ENCODE results near the gene MRPL4.
"Not testable (repeated sequence)": the region's sequence is repeated elsewhere in the genome, so short reads cannot be mapped to it uniquely, and the experiment has no call there.

MRPL4 gene

DNA sequence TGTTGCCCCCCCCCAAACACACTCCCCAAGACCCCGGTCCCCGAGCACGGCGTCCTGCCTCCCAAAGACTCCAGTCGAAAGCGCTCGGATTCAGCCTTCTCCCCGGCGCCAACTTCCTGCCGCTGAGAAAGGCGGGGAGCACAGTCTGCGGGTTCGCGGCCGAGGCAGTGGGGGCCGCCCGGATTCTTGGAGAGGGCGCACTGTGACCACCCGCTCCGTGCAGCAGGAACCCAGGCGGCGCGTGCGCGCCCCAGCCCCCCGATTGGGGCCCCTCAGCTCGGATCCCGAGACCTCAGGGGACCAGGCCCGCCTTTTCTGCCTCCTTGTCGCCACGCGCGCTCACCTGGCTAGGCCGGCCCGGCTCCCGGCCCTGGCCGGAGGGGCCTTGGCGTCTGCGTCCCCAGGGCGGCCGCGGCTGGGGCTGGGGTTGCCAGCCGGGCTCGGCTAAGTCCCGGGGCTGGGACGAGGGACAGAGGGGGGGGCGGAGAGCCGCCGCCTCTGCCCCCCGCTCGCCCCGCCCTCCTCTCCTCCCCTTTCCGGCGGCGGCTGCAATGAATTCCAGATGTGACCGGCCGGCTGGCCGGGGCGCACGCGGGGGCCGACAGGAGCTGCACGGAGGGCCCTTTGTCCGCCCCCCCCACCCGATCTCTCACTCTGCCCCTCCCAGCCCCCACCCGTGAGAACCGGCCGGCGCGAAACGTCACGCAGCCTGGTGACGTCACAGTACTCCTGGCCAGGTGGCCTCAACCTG lies 21.0 kb upstream of the MRPL4 start, which contains the start of gene S1PR2:
TSS of gene S1PR2 (minus strand) at position 471 of the 751 bp plus-strand sequence. CDS start 6,426 bp downstream, outside the sequence.
- peak; percentile 82 for DNase-seq

DNA sequence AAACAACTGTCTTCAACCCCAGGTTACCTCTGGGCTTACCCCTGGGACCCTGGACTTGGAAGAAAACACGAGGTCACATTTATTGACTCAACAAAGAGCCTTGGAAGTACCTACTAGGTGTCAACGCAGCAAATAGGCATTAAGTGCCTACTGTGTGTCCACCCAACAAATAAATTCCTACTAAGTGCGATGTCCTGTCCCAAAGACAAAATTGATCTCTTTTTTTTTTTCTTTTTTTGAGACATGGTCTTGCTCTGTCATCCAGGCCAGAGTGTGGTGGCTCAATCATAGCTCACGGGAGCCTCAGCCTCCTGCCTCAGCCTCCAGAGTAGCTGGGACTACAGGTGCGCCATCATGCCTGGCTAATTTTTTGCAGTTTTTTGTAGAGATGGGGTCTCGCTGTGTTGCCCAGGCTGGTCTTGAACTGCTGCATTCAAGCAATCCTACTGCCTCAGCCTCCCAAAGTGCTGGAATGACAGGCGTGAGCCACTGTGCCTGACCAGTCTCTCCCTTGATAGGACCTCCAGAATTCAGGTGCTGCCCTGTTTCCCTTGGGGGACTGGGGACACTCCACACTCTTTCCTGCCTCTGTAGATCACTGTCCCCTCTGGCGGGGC lies 20.3 kb upstream of the MRPL4 start:
- DNase-seq = no peak

DNA sequence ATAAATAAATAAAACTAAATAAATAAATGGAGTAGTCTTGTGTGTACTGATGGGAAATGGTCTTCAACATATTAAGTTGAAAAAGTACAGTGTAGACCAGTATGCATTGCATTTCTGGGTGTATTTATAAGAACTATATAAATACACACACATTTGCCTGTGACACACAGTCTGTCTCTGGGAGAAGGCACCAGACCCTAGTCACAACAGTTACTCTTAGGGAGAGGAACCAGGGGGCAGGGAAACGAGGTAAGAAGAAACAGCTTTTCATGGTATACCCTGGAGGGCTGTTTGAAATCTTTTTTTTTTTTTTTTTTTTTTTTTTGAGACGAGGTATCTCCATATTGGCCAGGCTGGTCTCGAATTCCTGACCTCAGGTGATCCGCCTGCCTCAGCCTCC lies 18.1 kb upstream of the MRPL4 start:
- DNase-seq = no peak

DNA sequence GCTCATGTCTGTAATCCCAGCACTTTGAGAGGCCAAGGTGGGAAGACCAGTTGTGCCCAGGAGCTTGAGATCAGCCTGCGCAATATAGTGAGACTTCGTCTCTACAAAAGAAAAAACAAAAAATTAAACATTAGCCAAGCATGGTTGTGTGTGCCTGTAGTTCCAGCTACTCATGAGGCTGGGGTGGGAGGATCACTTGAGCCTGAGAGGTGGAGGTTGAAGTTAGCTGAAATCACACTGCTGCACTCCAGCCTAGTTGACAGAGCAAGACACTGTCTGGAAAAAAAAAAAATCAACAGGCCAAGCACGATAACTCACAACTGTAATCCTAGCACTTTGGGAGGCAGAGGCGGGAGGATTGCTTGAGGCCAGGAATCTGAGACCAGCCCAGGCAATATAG lies 17.0 kb upstream of the MRPL4 start:
- no peak for DNase-seq

DNA sequence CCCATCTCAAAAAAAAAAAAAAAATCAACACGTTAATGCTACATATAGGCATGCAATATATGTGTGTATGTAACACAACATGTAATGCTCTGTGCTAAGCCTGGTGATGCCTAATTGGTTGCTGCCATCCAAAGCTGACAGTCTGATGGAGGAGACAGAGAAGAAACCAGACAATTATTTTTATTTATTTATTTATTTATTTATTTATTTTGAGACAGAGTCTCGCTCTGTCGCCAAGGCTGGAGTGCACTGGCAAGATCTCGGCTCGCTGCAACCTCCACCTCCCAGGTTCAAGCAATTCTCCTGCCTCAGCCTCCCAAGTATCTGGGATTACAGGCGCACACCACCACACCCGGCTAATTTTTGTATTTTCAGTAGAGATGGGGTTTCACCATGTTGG lies 16.6 kb upstream of the MRPL4 start:
- DNase-seq = not testable (repeated sequence)

DNA sequence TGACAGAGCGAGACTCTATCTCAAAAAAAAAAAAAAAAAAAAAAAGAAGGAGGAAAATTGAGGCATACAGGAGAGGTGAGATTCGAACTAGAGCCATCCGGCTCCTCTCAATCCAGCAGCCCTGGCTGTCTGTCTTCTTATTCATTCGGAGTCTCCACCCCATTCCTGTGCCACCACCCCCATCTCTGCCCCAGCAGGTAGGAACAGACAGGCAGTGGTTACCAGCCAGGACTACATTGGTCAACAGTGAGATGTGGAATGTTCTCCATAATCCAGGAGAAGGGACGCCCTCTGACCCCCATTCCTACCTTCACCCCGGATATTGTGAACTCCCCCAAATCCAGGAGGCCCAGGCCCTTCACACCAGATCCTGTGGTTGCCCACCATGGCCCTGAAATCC lies 14.3 kb upstream of the MRPL4 start:
- no peak for DNase-seq

DNA sequence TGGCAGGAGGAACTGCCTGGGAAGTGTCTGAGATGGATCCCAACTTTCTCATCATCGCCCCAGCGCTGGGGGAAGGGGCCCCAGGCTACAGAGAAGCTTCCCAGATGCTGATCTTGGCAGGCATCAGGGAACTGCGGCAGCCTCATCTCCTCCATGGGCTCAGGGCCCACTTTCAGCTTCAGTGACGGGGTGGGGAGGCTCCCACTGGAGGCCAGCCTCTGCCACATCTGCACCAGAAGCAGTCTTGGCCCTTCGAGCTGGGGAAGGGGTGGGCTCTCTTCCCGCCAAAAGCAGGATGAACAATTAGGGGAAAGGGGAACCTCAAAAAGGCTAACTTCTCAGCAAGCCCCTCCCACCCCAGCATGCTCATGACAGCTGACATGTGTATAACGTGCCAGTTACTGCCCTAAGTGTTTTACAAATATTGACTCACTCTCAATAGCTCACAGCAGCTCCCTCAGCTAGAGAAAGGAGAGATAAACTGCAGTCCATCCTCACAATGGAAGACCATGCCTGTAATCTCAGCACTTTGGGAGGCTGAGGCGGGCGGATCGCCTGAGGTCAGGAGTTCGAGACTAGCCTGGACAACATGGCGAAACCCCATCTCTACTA lies 13.7 kb upstream of the MRPL4 start:
- no peak for DNase-seq

DNA sequence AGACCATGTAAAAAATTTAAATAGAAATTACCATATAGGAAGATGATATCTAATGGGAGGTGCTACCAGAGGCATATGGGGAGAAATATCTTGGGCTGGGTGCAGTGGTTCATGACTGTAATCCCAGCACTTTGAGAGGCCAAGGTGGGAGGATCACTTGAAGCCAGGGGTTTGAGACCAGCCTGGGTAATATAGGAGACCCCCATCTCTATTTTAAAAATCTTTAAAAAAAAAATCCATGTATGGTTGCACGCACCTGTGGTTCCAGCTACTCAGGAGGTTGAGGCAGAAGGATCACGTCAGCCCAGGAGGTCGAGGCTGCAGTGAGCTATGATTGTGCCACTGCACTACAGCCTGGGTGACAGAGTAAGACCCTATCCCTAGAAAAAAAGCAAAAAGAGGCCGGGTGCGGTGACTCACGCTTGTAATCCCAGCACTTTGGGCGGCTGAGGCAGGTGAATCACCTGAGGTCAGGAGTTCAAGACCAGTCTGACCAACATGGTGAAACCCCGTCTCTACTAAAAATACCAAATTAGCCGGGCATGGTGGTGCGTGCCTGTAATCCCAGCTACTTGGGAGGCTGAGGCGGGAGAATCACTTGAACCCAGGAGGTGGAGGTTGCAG lies 10.1 kb upstream of the MRPL4 start:
- DNase-seq = not testable (repeated sequence)

DNA sequence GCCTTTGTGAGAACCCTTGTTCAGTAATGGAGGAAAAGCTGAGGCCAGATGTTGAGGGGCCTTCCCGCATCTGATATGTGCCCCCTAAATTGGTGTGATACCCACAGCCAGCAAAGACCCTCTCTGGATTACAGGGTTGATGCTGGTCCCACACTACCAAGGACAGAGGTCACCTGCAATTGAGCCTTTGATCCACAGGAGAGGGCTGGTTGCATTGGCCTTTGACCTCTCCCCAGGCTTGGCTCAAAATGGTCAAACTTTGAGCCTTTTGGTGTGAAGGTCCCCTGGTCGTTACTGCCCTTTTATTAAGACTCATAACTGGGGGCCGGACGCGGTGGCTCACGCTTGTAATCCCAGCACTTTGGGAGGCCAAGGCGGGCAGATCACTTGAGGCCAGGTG lies 8.4 kb upstream of the MRPL4 start:
- no peak for DNase-seq

DNA sequence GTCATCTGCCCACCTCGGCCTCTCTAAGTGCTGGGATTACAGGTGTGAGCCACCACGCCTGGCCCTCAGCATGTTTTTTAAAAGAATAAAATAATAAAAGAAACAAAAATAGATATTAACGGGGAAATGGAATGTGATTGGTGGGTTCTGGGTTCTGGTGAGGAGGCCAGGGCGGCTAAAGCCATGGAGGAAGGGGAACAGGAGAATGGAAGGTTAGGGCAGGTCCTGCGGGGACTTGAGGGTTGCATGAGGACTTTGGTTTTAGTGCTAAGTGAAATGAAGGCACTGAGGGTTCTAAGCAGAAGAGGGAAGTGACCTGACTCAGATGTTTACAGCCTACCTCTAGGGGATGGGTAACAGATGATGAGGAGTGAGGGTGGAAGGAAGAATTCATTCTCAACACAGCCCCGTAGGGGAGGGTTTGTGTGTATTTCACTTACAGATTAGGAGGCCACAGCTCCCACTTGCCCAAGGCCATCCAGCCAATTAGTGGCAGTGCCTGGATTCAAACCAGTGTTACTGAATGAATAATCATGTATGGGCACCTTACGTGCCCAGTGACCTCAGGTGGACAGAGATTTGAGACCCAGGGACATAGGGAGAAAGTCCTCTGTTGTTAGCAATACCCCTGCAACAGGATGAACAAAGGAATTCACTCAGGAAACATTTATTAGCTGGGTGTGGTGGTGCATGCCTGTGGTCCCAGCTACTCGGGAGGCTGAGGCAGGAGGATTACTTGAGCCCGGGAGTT lies 6.7 kb upstream of the MRPL4 start:
- no peak for DNase-seq

DNA sequence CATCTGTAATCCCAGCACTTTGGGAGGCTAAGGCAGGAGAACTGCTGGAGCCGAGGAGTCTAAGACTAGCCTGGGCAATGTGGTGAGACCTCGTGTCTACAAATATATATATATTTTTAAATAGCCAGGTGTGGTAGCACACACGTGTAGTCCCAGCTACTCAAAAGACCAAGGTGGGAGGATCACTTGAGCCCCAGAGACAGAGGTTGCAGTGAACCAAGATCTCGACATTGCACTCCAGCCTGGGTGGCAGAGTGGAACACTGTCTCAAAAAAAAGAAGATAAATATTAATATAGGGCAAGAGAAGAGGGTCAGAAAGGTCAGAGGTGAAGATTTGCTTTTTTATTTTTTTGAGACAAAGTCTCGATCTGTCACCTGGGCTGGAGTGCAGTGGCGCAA lies 5.5 kb upstream of the MRPL4 start:
- no peak for DNase-seq

DNA sequence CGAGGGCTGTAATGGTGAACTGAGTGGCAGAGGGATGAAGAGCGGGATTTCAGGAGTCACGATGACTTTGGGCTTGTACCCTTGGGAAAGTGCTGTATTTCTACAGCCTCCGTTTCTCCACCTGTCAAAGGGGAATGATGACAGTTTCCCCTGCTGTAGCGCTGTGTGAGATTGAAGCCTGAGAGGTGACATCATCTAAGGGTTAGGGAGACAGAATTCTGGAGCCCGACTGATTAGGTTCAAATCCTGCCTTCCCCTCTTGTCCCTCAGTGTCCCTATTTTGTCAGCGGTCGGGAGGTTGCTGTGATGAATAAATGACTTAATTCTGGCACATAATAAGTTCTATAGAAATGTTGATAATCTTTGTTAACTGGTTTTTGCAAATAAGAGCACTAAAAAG lies 693 bp downstream of the MRPL4 start:
- DNase-seq = no peak

DNA sequence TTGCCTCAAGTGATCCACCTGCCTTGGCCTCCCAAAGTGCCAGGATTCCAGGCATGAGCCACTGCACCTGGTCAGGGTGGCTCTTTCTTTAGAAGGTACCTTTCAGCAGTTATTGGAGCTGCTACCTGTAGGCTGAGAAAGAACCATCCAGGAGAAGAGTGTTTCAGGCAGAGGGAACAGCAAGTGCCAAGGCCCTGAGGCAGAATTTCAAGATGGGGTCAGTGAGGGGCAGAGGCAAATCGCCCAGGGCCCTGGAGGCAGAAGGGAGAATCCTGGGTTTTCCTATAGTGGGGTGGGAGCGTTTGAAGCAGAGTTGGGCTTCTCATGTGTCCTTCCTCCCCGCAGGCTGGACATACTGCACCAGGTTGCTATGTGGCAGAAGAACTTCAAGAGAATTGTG lies 2.2 kb downstream of the MRPL4 start:
- DNase-seq = no peak

DNA sequence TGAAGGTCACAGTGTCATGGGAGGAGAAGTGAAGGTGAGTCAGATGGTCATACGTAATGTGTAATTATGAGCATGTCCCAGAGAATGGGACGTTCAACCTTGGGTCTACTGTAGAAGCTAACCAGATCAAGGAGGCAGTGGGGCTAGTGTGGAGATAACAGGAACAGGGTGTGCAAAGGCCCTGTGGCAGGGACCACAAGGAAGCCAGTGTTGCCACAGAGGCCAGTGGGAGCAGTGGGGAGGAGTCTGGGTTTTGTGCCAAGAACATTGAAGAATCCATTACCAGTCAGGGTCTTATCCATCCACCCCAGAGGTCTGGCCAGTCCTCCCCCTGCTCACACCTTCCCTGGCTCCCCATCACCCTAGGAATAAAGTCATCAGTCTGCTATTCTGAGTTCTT lies 3.3 kb downstream of the MRPL4 start:
- DNase-seq = no peak

DNA sequence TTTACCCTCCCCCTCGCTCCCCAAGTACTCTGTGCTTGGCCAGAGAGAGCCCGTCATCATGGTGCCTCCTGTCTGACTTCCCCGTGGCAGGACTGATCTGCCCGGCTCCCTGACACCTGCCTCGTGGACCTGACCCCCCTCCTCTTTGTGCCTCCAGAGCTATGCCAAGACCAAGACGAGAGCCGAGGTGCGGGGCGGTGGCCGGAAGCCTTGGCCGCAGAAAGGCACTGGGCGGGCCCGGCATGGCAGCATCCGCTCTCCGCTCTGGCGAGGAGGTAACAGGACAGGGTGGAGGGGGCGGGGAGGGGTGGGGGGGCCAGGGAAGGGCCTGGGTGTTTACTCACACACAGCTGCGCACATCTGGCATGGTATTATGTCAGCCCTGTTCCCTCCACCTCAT lies 4.5 kb downstream of the MRPL4 start:
- no peak for DNase-seq

DNA sequence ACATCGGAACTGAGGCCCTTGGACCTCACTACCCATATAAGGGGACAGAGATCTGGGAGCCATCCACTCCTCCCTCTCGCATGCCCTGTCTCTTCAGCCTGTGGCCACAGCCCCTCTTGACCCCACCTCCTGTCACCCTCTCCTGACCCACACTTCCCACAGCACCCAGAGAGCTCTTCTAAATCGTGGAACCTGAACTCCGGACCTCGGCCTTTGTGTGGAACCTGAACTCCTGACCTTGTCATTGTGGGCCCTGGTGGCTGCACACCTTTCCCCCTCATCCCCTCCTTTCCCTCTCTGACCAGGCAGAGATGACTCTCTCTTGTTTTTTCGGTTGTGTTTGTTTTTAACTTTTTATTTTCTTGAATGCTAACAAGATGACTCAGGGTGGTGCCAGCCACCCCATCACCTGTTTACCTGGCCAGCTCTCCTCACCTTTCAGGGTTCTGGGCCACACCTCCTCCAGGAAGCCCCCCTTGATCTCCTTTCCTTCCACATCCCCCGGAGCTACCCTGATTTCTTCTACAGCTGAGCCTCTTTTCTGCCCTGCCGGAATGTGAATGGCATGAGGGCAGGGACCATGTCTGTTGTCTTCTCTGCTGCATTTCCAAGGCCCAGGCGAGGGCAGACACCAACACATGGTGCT lies 5.1 kb downstream of the MRPL4 start:
- DNase-seq = no peak

DNA sequence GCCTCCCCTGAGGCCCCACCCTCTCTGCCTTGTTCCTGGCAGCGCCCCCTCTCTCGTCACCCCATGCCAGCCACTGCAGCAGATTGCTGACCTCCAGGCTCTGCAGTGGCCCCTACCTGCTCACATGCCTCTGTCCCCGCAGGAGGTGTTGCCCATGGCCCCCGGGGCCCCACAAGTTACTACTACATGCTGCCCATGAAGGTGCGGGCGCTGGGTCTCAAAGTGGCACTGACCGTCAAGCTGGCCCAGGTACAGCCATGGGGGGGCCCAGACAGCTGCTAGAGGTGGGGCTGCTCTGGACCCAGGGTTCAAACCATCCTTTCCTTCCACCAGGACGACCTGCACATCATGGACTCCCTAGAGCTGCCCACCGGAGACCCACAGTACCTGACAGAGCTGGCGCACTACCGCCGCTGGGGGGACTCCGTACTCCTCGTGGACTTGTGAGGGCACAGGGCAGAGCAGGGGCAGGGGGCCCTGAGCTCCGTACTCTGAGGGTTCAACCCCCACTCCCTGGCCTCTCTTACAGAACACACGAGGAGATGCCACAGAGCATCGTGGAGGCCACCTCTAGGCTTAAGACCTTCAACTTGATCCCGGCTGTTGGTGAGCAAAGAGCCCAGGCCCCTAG lies 6.2 kb downstream of the MRPL4 start:
- no peak for DNase-seq

DNA sequence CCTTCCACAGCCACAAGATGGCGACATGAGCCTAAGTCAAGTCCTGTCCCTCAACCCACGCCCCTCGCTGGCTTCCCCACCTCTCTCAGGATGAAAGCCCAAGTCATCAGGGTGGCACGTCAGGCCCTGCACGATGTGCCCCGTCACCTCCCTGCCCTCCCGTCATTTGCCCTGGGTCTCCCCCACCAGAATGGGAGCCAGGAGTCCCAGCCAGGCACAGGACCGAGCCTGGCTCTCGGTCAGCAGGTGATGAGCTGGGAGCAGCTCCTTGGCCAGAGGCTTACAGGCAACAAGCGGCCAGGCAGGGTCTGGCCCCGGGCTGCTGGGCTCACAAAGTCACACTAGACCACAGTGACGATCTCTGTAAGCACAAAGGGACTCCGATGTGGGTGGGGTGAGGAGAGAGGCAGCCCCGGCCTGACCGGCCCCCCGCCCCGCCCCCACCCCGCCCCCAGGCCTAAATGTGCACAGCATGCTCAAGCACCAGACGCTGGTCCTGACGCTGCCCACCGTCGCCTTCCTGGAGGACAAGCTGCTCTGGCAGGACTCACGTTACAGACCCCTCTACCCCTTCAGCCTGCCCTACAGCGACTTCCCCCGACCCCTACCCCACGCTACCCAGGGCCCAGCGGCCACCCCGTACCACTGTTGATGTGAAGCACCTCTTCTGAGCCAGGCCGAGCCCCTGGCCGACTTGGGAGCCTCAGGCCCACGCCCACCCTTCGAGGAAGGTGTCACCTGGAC lies 7.3 kb downstream of the MRPL4 start:
- peak; percentile 88 for DNase-seq

DNA sequence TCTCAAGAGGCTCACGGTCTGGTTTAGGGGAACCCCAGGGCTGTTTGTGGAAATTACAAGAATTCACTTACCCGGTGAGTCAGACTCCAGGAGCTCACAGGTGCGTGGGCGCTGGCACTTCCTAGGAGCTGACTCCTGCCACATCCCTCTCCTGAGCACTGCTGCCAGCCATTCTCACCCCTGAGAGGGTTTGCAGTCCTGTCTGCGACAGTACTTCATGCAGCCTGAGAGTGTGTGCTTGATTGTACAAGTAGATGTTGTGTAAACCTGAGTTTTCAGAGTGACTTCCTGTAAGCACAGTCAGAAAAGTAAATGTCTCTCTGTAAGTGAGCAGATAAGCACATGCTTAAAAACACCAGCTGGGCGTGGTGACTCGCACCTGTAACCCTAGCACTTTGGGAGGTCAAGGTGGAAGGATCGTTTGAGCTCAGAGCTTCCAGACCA lies 8.1 kb downstream of the MRPL4 start:
- no peak for DNase-seq

DNA sequence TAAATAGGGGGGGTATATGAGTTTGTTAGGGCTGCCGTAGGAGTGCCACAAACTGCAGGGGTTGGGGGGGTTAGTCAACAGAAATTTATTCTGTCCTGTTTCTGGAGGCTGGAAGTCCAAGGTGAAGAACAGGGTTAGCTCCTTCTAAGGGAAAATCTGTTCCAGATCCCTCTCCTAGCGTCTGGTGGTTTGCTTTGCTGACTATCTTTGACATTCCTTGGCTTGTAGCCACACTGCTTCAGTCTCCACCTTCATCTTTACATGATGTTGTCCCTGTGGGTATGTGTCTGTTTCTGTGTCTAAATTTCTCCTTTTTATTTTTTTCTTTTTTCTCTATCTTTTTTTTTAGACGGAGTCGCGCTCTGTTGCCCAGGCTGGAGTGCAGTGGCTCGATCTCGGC lies 10.8 kb downstream of the MRPL4 start:
- DNase-seq = no peak

DNA sequence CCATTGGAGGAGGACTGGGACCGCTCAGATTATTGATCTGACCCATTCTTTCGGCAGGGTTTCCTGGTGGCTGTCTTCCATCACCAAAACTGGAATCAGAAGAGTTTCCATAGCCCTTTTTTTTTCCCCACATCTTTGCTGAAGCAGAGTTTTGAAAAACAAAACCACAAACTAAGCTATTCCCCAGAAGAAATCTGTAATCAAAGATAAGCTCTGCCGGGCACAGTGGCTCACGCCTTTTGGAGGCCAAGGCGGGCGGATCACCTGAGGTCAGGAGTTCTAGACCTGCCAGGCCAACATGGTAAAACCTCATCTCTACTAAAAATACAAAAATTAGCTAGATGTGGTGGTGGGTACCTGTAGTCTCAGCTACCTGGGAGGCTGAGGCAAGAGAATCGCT lies 14.7 kb downstream of the MRPL4 start:
- DNase-seq = no peak
